H1 (cell line): ENCODE results near the gene ACCSL.

ENCODE experiments used
- CHD1 ChIP-seq: IDR thresholded peaks from 2 replicates; pipeline ENCODE4 v1.6.1; 2012; ENCODE audit warnings: low read depth, low read length, improper control_type of control experiment
- CHD2 ChIP-seq: IDR thresholded peaks from 2 replicates; pipeline ENCODE4 v1.6.1; 2012; ENCODE audit warnings: low read length, improper control_type of control experiment
- CTCF ChIP-seq, 3 experiments: IDR thresholded peaks; 1 replicate in 2 of 3; 2 replicates in 1 of 3; pipeline versions ENCODE4 v1.5.1 to v1.6.1; 2011; ENCODE audit warnings: low read length in 3 of 3, mild to moderate bottlenecking in 3 of 3, inconsistent platforms in 2 of 3, low read depth in 1 of 3, moderate library complexity in 1 of 3; ENCODE audit not compliant: insufficient read depth in 1 of 3; ENCODE audit errors: control extremely low read depth in 1 of 3
- EGR1 ChIP-seq: IDR thresholded peaks from 2 replicates; pipeline ENCODE4 v1.6.1; 2011; ENCODE audit warnings: low read depth, low read length, borderline replicate concordance
- EZH2 ChIP-seq: fragments of 200-600 bp; sonication (generic); IDR thresholded peaks from 2 replicates; pipeline ENCODE4 v1.7.1; 2012; ENCODE audit warnings: low read depth, mild to moderate bottlenecking, moderate library complexity, low read length, inconsistent platforms; ENCODE audit not compliant: severe bottlenecking
- KDM5A ChIP-seq: fragments of 200-600 bp; IDR thresholded peaks from 2 replicates; pipeline ENCODE4 v1.7.1; 2012; ENCODE audit warnings: mild to moderate bottlenecking, low read length, inconsistent platforms, mixed read lengths
- POLR2AphosphoS5 ChIP-seq: IDR thresholded peaks from 2 replicates; pipeline ENCODE4 v1.6.1; 2011; ENCODE audit warnings: low read depth, low read length
- RFX5 ChIP-seq: IDR thresholded peaks from 2 replicates; pipeline ENCODE4 v1.6.1; 2011; ENCODE audit warnings: low read depth, low read length, improper control_type of control experiment, borderline replicate concordance
- TAF1 ChIP-seq: IDR thresholded peaks from 2 replicates; pipeline ENCODE4 v1.6.1; 2011; ENCODE audit warnings: mild to moderate bottlenecking, low read depth, low read length
- ZNF274 ChIP-seq: IDR thresholded peaks from 2 replicates; pipeline ENCODE4 v1.7.0; 2012; ENCODE audit warnings: low read length, borderline replicate concordance; ENCODE audit errors: extremely low read depth

GRCh38 chr11:44047931-44048431 is at the start of gene ACCSL:
- TF ChIP-seq CHD1 (no peak), TAF1 (no peak), EZH2 (no peak), CHD2 (no peak), POLR2AphosphoS5 (no peak), RFX5 (no peak), CTCF (IDR thresholded peaks at IDR 0.05; ENCODE audit: control extremely low read depth in 1 of 3, insufficient read depth in 1 of 3, low read depth in 1 of 3, low read length in 3 of 3) (no peak), KDM5A (no peak), ZNF274 (no peak), EGR1 (no peak)
